NCI-H1048 (cell line): ENCODE measurements around the gene CTNNA1.
"Not testable (repeated sequence)": the region's sequence is repeated elsewhere in the genome, so short reads cannot be mapped to it uniquely, and the experiment has no call there.

Experiments used
- DNase-seq: peaks from one replicate; lab custom pipeline; 2025; lab: John Stamatoyannopoulos, UW

The CTNNA1 gene

GRCh38 chr5:138815529-138815928, 62.3 kb downstream of the CTNNA1 start:
- DNase-seq: no peak

- DNase-seq: no peak
These were observed 64.0 kb downstream of the CTNNA1 start for GRCh38 chr5:138817241-138817640.

GRCh38 chr5:138819081-138819480, 65.9 kb downstream of the CTNNA1 start:
- no peak for DNase-seq

- no peak for DNase-seq
These were observed 67.5 kb downstream of the CTNNA1 start for GRCh38 chr5:138820695-138821094.

- DNase-seq: no peak
These were observed 71.3 kb downstream of the CTNNA1 start for GRCh38 chr5:138824516-138824915.

GRCh38 chr5:138824924-138825863, 72.0 kb downstream of the CTNNA1 start:
- DNase-seq: no peak

GRCh38 chr5:138828556-138828955, 75.3 kb downstream of the CTNNA1 start:
- DNase-seq: no peak

GRCh38 chr5:138829341-138829740, 76.1 kb downstream of the CTNNA1 start:
- no peak for DNase-seq

- no peak for DNase-seq
These were observed 78.5 kb downstream of the CTNNA1 start for GRCh38 chr5:138831703-138832102.

- no peak for DNase-seq
These were observed 79.0 kb downstream of the CTNNA1 start for GRCh38 chr5:138832218-138832617.

GRCh38 chr5:138833080-138833479, 79.9 kb downstream of the CTNNA1 start:
- DNase-seq: no peak

- no peak for DNase-seq
These were observed 80.7 kb downstream of the CTNNA1 start for GRCh38 chr5:138833726-138834480.

- not testable (repeated sequence) for DNase-seq
These were observed 81.6 kb downstream of the CTNNA1 start for GRCh38 chr5:138834853-138835252.

GRCh38 chr5:138837160-138837559, 83.9 kb downstream of the CTNNA1 start:
- DNase-seq: no peak

- no peak for DNase-seq
These were observed 86.9 kb downstream of the CTNNA1 start for GRCh38 chr5:138840103-138840502.

GRCh38 chr5:138841531-138841930, 88.3 kb downstream of the CTNNA1 start:
- no peak for DNase-seq

- no peak for DNase-seq
These were observed 90.3 kb downstream of the CTNNA1 start for GRCh38 chr5:138843316-138844124.

GRCh38 chr5:138844125-138844461, 90.9 kb downstream of the CTNNA1 start:
- no peak for DNase-seq

GRCh38 chr5:138844812-138845513, 91.7 kb downstream of the CTNNA1 start:
- DNase-seq: no peak

- no peak for DNase-seq
These were observed 96.2 kb downstream of the CTNNA1 start for GRCh38 chr5:138849439-138849838.

GRCh38 chr5:138849882-138850281, 96.7 kb downstream of the CTNNA1 start:
- DNase-seq: no peak
